NCI-H187 treated with DMSO at 0.1 percent for 48 hours (cell line): ENCODE data around the gene AK4.
"Not testable (repeated sequence)": the region's sequence is repeated elsewhere in the genome, so short reads cannot be mapped to it uniquely, and the experiment has no call there.

ENCODE experiments used
- DNase-seq: peaks from one replicate; lab custom pipeline; 2025; lab: John Stamatoyannopoulos, UW

AK4 gene

DNA sequence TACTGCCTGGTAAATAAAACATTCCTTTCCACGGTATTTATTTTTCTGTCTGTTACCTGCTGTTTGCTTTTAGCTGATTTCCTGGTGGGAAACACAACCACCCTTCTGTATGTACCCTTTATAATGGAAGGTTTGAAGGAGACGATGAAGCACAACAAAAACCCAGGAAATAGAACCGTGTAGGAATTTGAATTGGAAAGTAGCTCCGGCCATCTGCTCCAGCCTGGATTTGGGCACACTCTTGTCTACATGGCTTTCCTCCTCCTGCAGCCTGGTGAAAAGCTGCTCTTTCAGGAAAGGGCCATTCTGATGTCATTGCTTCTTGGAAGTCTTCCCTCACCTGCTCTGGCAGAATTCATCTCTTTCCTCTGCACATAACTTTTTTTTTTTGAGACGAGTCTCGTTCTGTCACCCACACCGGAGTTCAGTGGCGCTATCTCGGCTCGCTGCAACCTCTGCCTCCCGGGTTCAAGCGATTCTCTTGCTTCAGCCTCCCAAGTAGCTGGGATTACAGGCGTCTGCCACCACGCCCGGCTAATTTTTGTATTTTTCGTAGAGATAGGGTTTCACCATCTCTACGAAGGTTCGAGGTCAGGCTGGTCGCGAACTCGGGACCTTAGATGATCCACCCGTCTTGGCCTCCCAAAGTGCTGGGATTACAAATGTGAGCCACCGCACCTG lies 2.7 kb downstream of the AK4 start:
- no peak for DNase-seq

DNA sequence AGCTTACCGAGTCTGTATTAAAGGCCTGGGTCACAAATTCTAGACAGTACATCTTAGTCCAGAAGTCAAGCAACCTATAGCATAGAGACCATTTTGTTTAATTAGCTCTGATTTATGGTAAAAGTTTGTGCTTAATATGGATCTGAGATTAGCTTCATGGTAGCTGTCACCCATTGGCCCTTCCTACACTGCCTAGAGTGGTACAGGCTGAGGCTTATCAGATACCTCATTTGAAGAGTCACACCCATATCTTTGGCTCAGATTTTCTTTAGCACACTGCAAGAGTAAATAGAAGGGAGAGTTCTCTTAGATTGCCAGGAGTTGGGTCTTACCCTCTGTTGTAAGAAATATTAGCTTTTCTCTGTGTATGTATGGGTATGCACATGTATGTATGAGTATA lies 3.6 kb downstream of the AK4 start:
- no peak for DNase-seq

DNA sequence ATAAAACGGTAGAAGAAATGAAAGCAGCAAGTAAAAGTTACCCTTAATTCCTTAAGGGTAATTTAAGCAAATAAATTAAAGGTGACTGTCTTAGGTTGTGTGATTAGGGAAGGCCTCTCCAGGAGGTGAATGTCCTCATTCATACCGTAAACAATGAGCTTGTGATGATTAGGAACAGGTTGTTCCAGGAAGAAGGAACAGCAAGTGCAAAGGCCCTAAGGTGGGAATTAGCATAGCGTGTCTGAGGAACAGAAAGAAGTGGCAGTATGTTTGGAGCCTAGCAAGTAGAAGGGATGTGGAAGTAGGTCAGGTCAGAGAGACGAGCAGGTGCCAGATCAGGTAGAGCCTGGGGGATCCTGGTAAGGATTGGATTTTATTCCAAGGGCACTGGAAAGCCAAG lies 5.6 kb downstream of the AK4 start:
- DNase-seq, result no peak

DNA sequence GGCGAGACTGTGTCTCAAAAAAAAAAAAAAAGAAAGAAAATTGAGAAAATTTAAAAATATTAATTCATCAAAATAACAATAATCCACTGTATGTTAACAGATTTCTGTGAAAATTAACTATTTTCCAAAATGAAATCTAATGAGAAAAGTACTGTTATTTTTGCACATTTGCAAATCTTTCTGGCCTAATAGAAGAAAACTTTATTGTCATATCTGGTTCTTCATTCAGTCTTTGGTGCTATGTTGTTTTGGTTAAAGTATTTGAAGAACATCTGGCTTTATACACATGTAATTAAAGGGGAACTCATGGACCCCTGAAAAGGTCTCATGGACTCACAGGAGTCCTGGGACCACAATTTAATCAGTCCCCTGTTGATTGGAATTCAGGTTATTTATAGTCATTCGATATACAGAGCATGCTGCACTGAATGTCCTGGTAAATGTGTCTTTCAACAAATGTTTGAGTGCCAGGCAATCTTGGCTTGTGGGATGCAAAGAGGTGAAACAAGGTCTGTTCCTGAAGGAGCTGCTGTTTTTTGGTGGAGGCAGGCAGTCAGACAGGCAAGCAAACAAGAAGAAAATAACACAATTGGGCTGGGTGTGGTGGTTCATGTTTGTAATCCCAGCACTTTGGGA lies 9.0 kb downstream of the AK4 start:
- DNase-seq, result no peak

DNA sequence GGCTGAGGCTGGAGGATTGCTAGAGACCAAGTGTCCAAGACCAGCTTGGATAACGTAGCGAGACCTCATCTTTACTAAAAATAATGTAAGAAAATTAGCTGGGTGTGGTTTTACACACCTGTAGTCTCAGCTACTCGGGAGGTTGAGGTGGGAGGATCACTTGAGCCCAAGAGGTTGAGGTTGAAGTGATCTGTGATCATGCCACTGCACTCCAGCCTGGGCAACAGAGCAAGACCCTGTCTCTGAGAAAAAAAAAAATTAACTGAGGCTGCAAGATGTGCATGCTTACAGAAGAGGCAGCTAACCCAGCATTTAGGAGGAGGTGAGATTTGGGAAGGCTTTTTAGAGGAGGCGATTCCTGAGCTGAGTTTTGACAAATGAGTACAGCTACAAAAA lies 9.5 kb downstream of the AK4 start:
- no peak for DNase-seq

DNA sequence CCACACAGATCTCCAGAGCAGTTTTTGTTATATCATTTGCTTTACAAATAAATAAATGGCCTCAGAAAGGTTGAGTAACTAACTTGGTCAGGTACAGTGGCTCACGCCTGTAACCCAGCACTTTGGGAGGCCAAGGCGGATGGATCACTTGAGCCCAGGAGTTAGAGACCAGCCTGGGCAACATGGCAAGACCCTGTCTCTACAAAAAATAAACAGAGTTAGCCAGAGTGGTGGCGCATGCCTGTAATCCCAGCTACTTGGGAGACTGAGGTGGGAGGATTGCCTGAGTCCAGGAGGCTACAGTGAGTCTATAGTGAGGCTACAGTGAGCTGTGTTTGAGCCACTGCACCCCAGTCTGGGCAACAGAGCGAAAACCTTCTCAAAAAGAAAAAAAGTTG lies 11.3 kb downstream of the AK4 start:
- DNase-seq, result not testable (repeated sequence)

DNA sequence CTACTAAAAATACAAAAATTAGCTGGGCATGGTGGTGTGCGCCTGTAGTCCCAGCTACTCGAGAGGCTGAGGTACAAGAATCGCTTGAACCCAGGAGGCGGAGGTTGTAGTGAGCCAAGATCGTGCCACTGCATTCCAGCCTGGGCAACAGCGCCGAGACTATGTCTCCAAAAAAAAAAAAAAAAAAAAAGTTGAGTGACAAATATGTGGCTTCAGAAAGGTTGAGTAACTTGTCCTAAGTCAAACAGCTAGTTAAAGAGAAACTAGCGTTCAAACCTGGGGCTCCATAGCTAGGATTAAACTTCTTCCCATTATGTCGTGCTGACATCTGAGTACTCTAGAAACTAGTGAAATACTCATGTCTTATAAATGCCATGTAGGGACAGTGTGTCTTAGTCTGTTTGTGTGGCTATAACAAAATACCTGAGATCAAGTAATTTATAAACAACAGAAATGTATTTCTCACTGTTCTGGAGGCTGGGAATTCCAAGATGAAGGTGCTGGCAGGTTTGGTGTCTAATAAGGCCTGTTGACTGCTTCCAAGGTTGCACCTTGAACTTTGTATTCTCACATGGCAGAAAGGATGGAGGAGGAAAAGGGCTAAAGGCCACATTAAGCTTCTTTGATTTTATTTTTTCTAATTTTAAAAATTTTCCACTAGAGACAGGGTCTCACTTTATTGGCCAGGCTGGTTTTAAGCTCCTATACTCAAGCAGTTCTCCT lies 12.0 kb downstream of the AK4 start:
- no peak for DNase-seq

DNA sequence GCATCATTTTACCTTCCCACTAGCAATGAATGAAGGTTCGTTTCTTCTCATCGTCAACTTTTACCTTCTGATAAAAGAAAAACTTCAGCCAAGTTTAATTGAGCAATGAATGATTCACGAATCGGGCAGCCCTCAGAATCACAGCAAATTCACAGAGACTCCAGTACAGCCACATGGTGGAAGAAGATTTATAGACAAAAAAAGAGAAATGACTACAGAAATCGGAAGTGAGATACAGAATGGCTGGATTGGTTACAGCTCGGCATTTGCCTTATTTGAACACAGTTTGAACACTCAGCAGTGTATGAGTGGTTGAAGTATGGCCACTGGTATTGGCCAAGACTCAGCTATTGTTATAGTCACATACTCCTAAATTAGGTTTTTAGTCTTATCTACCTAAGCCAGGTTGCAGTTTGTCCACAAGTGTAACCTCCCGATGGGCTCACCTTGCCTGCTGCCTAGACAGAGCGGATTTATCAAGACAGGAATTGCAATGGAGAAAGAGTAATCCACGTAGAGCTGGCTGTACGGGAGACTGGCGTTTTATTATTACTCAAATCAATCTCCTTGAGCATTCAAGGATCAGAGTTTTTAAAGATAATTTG lies 15.3 kb downstream of the AK4 start:
- no peak for DNase-seq

DNA sequence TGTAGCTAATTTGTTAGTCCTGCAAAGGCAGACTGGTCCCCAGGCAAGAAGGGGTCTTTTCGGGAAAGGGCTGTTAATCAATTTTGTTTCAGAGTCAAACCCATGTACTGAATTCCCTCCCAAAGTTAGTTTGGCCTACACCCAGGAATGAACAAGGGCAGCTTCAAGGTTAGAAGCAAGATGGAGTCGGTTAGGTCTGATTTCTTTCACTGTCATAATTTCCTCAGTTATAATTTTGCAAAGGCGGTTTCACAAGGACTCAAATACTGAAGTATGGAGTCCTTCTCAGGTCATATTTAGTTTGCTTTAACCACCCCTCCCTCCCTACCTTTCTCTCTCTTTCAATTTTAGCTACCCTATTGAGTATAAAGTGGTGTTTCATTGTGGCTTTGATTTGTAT lies 16.1 kb downstream of the AK4 start:
- not testable (repeated sequence) for DNase-seq

DNA sequence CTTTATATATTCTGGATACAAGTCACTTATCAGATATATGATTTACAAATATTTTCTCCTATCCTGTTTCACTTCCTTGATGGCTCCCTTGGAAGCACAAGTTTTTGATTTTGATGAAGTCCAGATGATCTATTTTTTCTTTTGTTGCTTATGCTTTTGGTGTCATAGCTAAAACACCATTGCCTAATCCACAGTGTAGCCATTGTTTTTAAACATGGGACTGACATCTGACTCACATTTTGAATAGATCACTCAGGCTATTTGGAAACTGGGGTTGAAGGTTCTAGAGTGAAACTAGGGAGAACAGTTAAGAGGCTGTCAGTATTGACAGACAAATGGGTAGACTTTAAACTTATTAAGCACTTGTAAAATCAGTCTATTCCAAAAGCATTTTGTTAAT lies 16.6 kb downstream of the AK4 start:
- DNase-seq, result no peak

DNA sequence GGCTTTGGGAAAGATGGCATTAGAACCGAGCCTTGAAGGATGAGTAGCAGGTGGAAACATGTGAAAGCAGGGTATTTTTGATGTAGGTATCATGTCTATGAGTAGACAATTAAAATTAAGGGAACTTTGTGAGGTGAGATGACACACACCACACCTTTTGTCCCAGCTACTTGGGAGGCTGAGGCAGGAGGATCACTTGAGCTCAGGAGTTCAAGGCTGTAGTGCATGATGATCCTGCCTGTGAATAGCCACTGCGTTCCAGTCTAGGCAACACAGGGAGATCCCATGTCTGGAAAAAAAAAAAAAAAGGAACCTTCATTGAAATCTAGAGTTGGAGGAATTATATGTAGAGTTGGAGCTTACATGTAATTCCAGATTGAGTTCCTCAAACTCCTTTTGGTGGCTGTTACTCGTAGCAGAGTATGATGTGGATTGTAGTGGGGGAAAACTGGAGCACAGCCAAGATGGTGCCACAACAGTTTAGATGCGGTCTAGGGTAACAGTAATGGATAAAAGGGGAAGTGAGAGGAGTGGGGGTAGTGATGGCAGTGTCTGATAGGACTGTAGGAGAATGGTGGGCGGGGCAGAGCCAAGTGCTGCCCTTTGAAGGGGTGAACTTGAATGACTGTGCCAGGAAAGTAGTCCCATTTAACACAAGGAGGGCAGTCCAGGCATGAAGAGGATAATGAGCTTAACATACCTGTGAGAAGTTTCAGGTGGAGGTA lies 17.4 kb downstream of the AK4 start:
- no peak for DNase-seq

DNA sequence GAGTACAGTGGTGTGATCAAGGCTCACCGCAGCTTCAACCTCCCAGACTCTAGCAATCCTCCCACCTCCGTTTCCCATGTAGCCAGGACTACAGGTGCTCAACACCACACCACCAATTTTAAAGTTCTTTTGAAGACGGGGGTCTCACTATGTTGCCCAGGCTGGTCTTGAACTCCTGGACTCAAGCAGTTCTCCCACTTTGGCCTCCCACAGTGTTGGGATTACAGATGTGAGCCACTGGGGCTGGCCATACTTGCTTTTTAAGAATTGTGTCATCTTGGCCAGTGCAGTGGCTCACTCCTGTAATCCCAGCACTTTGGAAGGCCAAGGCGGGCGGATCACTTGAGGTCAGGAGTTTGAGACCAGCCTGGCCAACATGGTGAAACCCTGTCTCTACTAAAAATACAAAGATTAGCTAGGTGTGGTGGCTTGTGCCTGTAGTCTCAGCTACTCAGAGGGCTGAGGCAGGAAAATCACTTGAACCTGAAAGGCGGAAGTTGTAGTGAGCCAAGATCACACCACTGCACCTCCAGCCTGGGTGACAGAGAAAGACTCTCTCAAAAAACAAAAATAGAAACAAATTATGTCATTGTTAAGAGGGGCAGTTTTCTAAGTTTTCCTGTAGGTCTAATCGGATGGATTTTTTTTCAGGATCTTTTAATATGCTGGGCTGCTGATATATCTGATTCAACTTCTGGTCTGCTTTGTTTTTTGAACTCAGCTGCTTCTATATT lies 18.7 kb downstream of the AK4 start:
- DNase-seq, result no peak

DNA sequence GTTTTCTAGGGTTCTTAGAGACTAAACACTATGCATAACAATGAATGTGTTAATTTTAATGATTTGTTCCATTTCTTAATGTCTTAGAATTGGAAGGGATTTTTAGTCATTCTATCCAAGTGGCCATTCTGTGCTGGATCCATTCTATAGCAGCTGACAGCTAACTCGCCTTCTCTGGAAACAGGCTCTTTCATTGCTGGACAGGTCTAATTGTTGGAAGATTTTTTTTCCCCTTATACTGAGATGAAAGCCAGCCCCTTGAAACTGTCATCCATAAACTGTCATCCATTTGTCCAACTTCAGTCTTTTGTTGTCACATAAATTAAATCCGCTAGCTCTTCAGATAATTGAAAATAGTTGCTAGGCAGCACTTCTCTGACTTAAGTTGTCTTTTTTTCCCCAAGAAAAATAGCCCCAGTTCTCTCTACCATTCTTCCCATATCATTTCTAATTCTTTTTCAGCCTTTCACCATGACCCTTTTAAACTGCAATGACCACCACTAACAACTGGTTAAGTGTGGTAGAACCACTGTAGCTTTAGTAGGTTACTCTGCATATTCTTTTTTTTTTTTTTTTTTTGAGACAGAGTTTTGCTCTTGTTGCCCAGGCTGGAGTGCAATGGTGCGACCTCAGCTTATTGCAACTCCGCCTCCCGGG lies 19.7 kb downstream of the AK4 start:
- DNase-seq, result no peak

DNA sequence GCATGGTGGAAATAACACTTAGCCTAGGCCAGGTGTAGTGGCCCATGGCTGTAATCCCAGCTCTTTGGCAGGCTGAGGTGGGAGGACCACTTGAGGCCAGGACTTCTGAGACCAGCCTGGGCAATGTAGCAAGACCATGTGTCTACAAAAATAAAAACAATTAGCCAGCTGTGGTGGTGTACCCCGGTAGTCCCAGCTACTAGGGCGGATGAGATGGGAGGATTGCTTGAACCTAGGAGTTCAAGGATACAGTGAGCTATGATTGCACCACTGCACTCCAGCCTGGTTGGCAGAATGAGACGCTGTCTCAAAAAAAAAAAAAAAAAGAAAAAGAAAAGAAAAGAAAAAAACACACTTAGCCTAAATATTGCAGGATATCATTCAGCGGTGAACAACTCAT lies 20.9 kb downstream of the AK4 start:
- no peak for DNase-seq

DNA sequence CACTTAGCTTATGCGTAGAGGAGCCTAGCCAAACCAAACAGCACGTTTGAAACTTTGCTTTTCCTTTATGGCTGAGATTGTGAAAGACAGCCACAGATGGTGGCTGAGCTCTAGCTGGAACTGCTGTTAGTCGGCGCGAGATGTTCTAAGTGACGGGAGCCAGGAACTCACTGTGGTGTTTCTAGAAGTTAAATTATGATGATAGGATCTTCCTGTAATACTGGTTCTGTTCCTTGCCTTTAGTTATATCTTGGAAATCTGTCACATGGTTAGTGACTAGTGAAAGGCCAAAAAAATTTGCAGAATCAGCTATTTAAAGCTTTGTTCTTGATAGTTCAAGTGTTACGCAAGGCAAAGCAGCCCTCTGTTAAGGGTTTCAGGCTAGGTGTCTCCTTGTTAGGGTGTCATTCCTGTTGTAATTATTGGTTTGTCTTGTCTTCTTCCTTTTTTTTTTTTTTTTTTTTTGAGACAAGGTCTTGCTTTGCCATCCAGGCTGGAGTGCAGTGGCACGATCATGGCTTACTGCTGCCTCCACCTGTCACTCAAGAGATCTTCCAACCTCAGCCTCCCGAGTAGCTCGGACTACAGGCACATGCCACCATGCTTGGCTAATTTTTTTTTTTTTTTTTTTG lies 22.6 kb downstream of the AK4 start:
- no peak for DNase-seq

DNA sequence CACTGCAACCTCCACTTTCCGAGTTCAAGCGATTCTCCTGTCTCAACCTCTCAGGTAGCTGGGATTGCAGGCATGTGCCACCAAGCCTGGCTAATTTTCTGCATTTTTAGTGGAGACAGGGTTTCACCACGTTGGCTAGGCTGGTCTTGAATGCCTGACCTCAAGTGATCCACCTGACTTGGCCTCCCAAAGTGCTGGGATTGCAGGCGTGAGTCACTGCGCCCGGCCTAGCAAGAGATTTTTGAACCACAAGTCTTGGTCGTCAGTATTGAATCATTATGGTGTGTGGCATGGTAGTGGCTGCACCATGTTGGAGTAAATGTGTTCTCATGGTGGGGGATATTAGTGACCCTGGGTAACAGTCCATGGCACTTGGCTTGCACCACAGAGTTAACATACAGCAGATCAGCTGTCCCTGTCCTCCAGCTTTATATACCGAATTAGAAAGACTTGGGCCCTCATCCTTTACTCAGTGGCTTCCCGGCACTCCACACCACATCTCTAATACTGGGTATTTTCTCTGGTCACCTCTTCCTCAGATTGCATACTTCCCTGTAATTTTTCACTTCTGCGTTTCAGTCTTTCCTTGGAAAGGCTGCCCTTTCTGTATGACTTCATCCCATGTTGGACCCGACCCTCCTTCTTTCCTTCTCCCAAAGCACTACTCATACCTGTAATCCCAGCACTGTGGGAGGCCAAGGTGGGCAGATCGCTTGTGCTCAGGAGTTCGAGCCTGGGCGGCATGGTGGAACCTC lies 25.1 kb downstream of the AK4 start:
- DNase-seq, result no peak

DNA sequence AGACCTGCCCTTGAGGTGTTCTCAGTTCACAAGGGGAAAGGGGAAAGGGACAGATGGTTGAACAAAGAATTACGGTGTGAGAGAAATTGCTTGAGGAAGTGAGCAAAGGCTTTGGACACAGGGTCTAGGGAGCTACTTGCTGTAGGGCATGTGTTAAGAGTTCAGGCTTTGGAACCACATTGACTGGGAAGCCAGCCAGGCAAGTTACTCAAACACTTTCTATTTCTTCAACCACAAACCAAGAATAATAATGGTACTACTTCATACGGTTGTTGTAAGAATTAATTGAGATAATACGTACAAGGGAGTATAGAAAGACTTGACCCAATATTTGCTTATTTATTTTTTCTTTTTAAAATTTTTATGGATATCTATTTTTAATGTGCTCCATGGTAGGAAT lies 26.6 kb downstream of the AK4 start:
- DNase-seq, result no peak

DNA sequence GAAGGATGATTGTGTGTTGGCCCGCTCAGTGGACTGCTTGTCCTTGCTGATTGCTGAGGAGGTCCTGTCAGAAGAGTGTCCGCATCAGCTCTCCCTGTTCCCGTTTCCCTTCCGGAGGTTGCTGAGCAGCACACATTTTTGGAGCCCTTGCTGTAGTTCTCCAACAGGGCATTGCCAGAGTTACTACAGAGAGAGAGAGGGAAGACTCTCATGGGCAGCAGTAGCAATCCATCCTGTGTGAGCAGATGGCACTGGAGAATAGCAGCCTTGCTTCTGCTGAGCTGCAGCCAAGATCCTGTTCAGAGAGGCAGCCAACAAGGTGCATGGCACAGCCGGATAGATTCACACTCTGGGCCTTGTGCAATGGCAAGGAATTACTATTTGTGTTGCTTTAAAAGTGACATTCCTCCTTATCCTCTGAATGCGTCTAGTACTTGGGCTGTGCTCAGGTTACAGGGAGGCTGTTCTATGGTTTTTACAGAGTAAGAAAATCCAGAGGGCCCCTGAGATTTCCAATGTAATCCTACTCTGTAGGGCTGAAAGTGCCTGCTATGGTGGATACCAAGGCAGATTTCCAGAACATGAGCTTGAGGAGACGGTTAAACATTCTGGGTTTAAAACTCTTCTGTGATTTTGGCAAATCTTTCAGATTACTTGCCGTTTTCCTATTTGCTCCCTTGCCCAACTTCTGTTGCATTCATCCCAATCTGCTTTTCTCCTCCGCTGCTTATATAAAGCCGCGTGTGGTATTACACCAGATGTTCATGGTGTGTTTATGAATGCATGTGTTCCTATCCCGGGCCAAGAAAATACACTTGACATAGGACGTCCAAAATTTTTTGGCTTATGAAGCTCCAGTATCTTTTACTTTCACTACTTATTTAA lies 27.4 kb downstream of the AK4 start:
- DNase-seq, result no peak

DNA sequence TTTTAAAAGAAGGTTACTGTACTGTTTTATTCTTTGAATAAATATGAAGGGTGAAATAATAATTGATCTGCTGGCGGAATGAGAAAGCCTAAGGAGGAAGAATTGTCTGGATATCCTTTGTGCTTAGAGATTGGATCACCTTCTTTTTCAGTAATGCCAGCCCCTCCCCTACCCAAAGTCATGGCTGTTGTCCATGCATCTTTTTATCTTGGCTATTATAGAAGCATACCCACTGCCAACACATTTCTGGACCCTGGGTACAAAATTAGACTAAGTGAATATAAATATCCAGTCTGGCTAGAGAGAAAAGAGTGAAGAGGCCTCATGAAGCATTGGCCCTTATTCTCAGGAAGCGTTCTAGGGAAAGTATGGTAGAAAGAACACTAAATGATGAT lies 28.1 kb downstream of the AK4 start:
- no peak for DNase-seq
